Measurements from ENCODE around the gene GALNT6.

DNA sequence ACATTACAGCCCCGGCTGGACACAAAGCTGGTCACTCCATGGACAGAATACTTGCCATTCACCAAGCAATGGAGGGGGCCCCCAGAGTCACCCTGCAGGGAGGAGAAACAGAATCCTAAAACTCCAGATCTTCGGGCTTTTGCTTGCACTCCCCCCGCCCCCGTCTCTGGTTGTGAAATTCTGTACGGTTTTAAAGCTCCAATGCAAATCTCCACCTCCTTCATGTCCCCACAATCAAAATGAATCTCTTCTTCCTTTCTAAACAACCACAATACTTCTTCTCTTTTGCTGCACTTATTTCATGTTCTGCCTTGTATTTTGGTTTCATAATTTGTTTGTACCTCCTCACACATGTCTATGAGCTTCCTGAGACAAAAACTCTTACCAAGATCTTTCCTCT, 61.5 kb downstream of the GALNT6 start:
- no peak for TF ChIP-seq POLR2A (IDR thresholded peaks at IDR 0.05)
- TF ChIP-seq, protein P1, sequence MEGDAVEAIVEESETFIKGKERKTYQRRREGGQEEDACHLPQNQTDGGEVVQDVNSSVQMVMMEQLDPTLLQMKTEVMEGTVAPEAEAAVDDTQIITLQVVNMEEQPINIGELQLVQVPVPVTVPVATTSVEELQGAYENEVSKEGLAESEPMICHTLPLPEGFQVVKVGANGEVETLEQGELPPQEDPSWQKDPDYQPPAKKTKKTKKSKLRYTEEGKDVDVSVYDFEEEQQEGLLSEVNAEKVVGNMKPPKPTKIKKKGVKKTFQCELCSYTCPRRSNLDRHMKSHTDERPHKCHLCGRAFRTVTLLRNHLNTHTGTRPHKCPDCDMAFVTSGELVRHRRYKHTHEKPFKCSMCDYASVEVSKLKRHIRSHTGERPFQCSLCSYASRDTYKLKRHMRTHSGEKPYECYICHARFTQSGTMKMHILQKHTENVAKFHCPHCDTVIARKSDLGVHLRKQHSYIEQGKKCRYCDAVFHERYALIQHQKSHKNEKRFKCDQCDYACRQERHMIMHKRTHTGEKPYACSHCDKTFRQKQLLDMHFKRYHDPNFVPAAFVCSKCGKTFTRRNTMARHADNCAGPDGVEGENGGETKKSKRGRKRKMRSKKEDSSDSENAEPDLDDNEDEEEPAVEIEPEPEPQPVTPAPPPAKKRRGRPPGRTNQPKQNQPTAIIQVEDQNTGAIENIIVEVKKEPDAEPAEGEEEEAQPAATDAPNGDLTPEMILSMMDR (IDR thresholded peaks at IDR 0.05): no peak
